ENCODE measurements around the gene UQCRQ.

Gene UQCRQ

DNA sequence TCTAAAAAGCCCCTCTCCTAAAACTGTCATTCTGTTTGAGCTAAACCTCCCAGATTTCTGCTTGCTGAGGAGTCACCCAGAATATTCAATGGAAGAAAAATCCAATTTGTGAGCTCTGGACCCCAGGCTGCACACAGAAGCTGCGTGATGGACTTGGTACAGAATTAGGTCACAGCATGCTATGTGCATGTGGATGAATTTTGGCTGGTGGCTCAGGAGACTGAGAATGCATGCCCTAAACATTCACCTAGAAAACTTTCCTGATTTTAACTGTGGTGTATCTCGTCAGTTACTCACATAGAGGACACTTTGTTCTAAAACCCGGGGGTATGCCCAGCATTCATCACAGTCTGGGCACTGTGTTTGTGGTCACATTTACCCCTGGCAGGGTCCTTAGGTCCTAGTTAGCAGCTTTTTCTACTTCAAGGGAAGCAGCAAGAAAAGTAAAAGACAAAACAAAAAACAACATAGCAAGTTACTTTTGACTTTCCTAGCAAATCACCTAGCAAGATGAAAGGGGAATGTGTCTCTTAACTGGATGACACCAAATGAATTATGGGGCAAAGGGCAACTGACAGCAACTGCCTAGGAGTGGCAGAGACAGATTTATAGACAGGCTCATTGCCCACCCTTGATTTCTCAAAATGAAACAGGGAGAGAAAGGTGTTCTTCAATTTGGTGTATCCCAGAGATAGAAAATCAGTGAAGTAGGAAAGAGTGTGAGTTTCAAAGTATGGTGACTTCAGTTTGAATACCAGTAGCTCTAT lies 27.7 kb upstream of the UQCRQ start:
- no peak overlapping the region for H3K9ac ChIP-seq (ENCODE audit: low read length)
- no peaks in the 10 kb centered on the region for H3F3A ChIP-seq (ENCODE audit: insufficient read depth, low read length)
- no peaks in the 10 kb centered on the region for H3K36me3 ChIP-seq (ENCODE audit: insufficient read depth, low read length)
- H3K4me2 ChIP-seq (ENCODE audit: low read length): no peak overlapping the region
- H3K9me3 ChIP-seq (ENCODE audit: low read length): 0 out of 2 replicates have a peak, but pooled peaks cover 2% of the 10 kb centered on the region
- H3K27me3 ChIP-seq (ENCODE audit: insufficient read depth, low read length): no peaks in the 10 kb centered on the region
- TF ChIP-seq, protein P1, sequence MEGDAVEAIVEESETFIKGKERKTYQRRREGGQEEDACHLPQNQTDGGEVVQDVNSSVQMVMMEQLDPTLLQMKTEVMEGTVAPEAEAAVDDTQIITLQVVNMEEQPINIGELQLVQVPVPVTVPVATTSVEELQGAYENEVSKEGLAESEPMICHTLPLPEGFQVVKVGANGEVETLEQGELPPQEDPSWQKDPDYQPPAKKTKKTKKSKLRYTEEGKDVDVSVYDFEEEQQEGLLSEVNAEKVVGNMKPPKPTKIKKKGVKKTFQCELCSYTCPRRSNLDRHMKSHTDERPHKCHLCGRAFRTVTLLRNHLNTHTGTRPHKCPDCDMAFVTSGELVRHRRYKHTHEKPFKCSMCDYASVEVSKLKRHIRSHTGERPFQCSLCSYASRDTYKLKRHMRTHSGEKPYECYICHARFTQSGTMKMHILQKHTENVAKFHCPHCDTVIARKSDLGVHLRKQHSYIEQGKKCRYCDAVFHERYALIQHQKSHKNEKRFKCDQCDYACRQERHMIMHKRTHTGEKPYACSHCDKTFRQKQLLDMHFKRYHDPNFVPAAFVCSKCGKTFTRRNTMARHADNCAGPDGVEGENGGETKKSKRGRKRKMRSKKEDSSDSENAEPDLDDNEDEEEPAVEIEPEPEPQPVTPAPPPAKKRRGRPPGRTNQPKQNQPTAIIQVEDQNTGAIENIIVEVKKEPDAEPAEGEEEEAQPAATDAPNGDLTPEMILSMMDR (IDR thresholded peaks at IDR 0.05; ENCODE audit: low read length): no peak
- no peak for TF ChIP-seq EZH2 (IDR thresholded peaks at IDR 0.05; ENCODE audit: borderline replicate concordance, low read length)
- no peak overlapping the region for H3K27ac ChIP-seq (ENCODE audit: low read depth, low read length, poor library complexity, severe bottlenecking)
- no peaks in the 10 kb centered on the region for H3K9me2 ChIP-seq (ENCODE audit: low read depth, low read length)
- no peaks in the 10 kb centered on the region for H4K20me1 ChIP-seq (ENCODE audit: insufficient read depth, low read length)
- H3K4me1 ChIP-seq (ENCODE audit: insufficient read depth, low read length, severe bottlenecking): no peaks in the 10 kb centered on the region
- H2AFZ ChIP-seq (ENCODE audit: low read length): no peak overlapping the region
- H3K79me2 ChIP-seq (ENCODE audit: insufficient read depth, low read length): no peaks in the 10 kb centered on the region
- no peak overlapping the region for H3K4me3 ChIP-seq (ENCODE audit: low read depth, low read length, poor library complexity, severe bottlenecking)

DNA sequence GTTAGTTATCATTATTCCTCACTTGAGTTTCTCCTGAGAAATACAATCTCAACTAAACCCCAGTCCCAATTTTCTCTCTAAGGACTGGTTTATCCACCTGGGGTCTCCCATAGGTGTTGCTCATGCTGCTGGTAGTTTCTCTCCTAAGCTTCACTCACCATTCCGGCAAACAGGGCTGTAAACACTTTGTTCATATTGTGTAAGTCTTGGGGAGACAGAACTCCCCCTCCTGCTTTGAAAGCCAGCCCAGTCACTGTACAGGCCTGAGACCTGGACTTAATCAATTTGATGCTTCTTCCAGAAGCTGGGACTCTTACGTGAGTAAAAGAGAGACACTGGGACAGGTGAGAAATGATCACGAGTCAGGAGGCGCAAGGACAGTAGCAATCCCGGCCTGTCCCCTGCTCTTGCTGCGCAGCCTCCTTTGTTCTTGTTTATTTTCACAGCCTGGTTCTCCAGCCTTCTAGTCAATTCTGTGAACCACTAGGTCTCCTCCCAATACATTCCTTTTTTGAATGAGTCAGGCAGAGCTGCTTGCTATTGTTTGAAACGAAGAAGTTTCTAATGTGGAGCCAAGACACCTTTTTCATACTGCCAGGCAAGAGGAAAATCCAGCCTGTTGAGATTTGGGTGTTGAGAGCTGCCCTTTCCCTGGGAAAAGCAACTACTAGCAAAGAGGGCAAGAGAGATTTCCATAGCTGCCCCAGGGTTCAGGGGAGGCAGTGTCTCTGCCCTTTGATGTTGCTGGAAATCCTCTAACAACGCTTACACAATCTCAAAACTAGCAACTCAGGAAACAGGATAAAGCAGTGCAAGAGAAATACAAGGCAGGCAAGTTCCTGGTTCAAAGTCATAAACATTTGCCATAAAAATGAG lies 26.8 kb upstream of the UQCRQ start:
- Histone ChIP-seq H3K4me2 (ENCODE audit: low read length) (no peak overlapping the region), H3K79me2 (ENCODE audit: insufficient read depth, low read length) (no peaks in the 10 kb centered on the region), H3K27me3 (ENCODE audit: insufficient read depth, low read length) (no peaks in the 10 kb centered on the region), H3K9me2 (ENCODE audit: low read depth, low read length) (no peaks in the 10 kb centered on the region), H3K27ac (ENCODE audit: low read depth, low read length, poor library complexity, severe bottlenecking) (no peak overlapping the region), H3K36me3 (ENCODE audit: insufficient read depth, low read length) (no peaks in the 10 kb centered on the region), H2AFZ (ENCODE audit: low read length) (no peak overlapping the region), H3K4me1 (ENCODE audit: insufficient read depth, low read length, severe bottlenecking) (no peaks in the 10 kb centered on the region), H3K9ac (ENCODE audit: low read length) (no peak overlapping the region), H3K9me3 (ENCODE audit: low read length) (0 out of 2 replicates have a peak, but pooled peaks cover 2% of the 10 kb centered on the region), H4K20me1 (ENCODE audit: insufficient read depth, low read length) (no peaks in the 10 kb centered on the region), H3K4me3 (ENCODE audit: low read depth, low read length, poor library complexity, severe bottlenecking) (no peak overlapping the region), H3F3A (ENCODE audit: insufficient read depth, low read length) (no peaks in the 10 kb centered on the region)
- no peak for TF ChIP-seq EZH2 (IDR thresholded peaks at IDR 0.05; ENCODE audit: borderline replicate concordance, low read length)
- TF ChIP-seq, protein P1 (IDR thresholded peaks at IDR 0.05; ENCODE audit: low read length): no peak

DNA sequence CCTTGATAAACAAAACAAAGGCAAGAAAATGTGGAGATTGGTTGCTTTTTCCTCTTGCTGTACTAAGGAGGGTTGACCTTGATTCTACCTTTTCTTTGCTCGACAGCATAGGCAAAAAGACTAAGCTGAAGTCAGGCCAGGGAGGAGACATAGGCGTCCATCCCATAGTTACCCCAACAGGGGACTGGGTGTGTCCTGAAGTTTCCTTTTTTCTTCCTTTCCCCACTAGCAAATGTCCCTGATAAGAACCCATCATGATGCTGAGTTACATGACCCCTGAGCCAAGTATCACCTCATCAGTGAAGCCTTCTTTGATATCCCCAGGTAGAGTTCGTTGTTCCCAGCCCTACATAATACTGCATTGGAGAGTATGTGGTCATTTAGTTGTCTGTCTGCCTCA lies 26.1 kb upstream of the UQCRQ start:
- Histone ChIP-seq H2AFZ (ENCODE audit: low read length) (no peak overlapping the region), H3K4me2 (ENCODE audit: low read length) (no peak overlapping the region), H3F3A (ENCODE audit: insufficient read depth, low read length) (no peaks in the 10 kb centered on the region)

More for the DNA sequence above, 26.1 kb upstream of the UQCRQ start:
- no peak overlapping the region for H3K9ac ChIP-seq (ENCODE audit: low read length)
- H4K20me1 ChIP-seq (ENCODE audit: insufficient read depth, low read length): no peaks in the 10 kb centered on the region
- no peaks in the 10 kb centered on the region for H3K79me2 ChIP-seq (ENCODE audit: insufficient read depth, low read length)
- H3K36me3 ChIP-seq (ENCODE audit: insufficient read depth, low read length): no peaks in the 10 kb centered on the region
- no peak overlapping the region for H3K27ac ChIP-seq (ENCODE audit: low read depth, low read length, poor library complexity, severe bottlenecking)
- TF ChIP-seq, protein P1 (IDR thresholded peaks at IDR 0.05; ENCODE audit: low read length): no peak
- TF ChIP-seq EZH2 (IDR thresholded peaks at IDR 0.05; ENCODE audit: borderline replicate concordance, low read length): no peak
- H3K4me1 ChIP-seq (ENCODE audit: insufficient read depth, low read length, severe bottlenecking): no peaks in the 10 kb centered on the region
- H3K9me2 ChIP-seq (ENCODE audit: low read depth, low read length): no peaks in the 10 kb centered on the region
- no peak overlapping the region for H3K4me3 ChIP-seq (ENCODE audit: low read depth, low read length, poor library complexity, severe bottlenecking)
- no peaks in the 10 kb centered on the region for H3K27me3 ChIP-seq (ENCODE audit: insufficient read depth, low read length)
- H3K9me3 ChIP-seq (ENCODE audit: low read length): 0 out of 2 replicates have a peak, but pooled peaks cover 2% of the 10 kb centered on the region

Measured in OCI-LY1 (cell line).